HG03439 (cell line): ENCODE results near the gene LACC1.

Experiments
- ATAC-seq: cut with Tn5 transposase; IDR thresholded peaks from one replicate; pipeline ENCODE4 v1.9.1; 2021; ENCODE audit warnings: mild to moderate bottlenecking, moderate library complexity; ENCODE audit not compliant: unreplicated experiment

The LACC1 gene

DNA sequence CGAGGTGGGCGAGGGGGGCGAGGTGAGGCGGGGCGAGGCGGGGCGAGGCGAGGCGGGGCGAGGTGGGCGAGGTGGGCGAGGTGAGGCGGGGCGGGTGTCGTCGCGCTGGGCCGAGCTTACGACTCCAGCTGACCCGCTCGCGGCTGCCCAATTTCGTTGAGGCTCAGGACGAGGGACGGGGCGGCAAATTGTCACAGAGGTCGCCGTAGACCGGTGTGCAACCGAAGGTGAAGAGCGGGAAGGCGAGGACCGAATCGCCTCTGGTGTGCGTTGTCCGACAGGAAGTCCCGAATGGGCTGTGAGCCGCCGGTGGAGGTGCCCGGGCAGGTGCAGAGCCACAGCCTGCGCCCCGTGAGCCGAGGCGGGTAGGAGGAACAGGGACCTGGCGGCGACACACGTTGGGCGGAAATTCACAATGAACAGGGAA lies at the start of gene LACC1:
LACC1 (plus strand) TSS at position 150 of the 427 bp plus-strand sequence. CDS start 1,082 bp downstream, outside the sequence.
- ATAC-seq, result peak; percentile 40

DNA sequence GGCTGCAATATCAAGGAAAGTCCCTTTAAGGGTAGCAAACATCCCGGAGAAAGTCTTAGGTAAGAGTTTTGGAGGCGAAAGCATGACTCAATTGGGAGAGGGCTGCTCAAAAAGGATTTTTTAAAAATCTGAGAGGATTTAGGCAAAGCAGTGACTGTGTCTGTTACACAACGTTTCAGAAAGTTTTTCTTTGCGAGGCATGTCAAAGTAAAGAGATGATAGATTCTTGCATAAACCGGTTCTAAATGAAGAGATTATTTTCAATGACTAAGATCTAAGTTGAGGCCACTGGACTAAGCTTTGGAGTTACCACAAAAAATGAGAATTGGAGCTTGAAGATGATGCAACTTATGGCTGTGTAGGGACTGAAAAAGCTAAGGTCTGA lies 49.2 kb upstream of the LACC1 start:
- no peak for ATAC-seq

DNA sequence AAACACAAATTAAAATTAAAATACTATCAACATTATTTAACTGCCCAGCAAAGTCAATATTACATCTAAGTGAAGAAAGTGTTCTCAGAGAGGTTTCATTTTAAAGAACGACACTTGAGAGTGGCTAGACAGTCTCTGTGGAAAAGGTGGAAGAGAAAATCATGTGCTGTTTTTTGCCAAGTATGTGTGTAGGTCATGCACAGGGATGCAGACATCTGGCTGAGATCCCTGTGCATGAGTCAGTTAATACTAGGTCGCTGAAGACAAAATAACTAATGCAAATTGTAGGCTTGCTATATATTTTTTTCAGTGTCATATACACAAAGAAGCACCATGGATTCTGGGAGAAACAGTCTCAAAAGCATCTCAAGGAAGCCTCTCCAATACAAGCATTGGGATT lies 48.6 kb upstream of the LACC1 start:
- ATAC-seq, result no peak

DNA sequence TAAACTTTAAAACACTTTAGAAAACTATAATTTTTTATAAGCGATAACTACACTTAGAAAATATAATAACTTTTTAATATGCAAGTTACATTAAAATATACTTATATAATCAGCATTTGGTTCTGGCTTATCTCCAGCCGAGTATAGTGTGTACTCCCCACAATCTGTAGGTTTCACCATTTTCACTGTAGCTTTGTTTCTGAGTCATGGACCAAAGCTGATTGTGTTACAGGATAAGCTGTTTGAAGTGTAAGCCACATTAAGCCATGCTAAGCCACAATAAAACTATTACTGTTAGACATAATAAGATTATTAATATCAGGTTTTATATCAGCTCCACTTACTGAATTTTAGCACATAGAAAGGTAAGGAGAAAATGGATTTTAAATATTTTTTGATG lies 44.0 kb upstream of the LACC1 start:
- ATAC-seq, result no peak

DNA sequence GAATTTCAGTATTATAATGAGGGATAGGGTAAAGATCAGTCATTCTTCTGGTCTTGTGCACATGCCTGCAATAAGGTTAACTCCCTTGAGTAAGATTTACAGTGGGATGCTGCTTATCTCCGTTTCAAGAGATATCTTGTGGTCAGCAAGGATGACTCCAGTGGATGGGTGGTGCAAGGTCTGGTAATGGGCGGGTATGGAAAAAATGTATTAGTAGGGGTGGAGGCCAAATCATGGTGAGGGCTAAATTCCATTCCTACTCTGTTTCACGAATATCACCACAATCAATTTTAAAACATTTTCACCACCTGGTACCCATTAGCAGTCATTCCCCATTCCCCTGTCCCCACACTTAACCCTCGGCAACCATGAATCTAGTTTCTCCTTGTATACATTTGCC lies 40.8 kb upstream of the LACC1 start:
- no peak for ATAC-seq

DNA sequence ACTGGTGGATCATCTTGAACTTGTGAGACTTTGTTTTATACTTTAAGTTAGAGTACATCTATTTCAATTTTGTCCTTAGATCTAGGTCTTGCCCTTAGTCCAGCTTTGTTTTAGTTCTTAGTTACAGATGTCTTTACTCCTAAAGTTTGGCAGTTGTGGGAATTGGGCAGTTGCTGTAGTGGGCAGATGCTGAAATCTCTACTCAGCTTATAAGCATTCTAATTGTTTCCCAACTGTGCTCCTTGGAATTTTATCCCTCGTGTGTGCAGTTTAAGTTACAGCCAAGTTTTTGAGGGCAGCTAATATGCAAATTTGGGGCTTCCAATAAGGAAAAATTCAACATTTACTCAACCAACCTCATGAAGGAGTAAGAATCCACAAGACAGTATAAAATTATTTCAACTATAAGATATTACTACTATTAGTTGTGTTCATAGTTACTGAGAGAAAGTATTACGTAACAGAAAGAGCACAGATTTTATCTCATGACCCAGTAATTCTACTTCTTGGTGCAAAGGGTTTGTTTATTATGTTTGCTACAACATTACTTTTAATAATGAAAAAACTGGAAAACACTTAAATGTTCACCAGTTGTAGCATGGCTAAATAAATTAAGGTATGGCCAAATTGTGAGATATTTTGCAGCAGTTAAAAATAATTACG lies 33.1 kb upstream of the LACC1 start:
- ATAC-seq, result no peak

DNA sequence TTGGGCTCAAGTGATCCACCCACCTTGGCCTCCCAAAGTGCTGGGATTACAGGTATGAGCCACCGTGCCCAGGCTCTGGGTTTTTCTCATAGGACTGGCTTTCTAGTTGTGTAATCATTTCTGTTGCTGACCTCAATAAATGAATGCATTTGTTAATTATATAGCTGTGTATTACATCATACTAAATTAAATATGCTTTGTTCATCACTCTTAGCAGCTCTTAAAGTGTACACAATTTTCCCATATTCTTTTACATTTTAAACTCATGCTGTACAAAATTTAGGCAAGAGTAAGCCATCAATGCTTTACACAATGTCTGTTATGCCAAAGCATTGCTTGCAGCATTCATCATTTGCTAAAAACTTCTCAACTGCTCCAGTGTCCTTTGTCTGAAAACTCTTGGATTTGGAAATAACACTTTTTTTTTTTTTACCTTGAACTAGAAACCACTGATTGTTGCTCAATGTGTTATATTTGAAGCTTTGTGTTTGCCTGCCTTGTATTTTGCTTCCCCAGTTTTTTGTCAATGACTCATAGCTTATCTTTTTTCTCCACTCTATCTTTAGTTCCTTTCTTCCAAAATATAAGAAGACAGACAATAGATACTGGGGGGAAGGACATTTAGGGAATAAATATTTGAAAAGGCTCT lies 31.6 kb upstream of the LACC1 start:
- ATAC-seq, result no peak

DNA sequence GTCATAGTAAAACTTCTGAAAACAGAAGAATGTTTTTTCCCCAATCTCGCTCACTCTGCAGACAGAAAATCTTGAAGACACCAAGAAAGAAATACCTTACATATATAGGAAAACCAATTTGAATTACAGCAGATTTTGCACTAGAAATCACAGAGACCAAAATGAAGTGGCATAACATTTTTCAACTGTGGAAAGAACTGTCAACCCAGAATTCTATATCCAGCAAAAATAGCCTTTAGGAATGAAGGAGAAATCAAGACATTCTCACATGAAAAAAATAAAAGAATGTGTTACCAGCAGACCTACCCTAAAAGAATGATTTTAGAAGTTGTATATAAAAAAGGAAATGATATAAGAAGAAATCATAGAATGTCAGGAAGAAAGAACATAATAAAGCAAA lies 28.8 kb upstream of the LACC1 start:
- ATAC-seq, result no peak

DNA sequence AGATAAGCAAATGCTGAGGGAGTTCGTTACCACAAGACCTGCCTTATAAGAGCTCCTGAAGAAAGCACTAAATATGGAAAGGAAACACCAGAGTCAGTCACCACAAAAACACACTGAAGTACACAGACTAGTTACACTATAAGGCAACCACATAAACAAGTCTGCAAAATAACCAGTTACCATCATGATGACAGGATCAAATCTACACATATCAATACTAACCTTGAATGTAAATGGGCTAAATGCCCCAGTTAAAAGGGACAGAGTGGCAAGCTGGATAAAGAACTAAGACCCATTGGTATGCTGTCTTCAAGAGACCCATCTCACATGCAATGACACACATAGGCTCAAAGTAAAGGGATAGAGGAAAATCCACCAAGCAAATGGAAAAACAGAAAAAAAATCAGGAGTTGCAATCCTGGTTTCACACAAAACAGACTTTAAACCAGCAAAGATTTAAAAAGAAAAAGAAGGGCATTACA lies 26.7 kb upstream of the LACC1 start:
- no peak for ATAC-seq

DNA sequence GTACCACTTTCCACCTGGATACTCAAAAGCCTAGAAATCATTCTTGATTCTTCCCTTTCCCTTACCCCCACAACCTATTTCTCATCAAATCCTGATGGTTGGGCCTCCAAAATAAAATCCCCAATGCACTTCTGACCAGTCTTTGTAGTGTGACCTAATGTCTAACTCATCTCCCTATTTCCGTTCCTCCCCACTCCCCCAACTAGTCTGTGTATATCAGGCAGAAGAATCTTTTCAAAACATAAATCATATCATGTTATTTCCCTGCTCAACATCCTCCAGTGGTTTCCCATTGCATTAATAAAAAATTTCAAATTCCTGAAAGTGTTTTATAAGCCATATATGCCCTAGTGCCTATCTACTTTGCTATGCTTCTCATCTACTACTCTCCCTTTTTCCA lies 17.8 kb upstream of the LACC1 start:
- ATAC-seq, result no peak

DNA sequence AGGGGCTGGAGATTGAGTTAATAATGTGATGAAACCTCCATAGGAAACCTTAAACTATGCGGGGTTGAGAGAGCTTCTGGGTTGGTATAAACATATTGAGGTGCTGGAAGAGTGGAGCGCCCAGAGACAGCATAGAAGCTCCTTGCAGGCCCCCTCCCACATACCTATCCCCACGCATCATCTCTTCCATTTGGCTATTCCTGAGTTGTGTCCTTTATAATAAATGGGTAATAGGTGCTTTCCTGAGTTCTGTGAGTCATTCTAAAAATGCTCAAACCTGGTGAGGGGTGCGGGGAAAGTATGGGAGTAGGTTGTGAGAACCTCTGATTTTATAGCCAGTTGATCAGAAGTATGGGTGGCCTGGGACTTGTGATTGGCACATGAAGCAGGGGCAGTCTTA lies 14.8 kb upstream of the LACC1 start:
- ATAC-seq, result no peak

DNA sequence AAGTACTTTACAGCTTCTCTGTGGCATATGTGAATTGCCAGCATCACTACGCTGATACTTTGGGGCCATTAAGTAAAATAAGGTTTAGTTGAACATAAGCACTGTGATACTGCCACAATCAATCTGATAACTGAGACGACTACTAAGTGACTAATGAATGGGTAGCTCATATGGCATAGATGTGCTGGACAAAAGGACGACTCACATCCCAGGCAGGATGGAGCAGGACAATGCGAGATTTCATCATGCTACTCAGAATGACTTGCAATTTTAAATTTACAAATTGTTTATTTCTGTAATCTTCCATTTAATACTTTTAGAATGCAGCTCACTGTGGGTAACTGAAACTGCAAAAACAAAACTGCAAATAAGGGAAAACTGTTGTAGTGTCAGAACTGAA lies 13.8 kb upstream of the LACC1 start:
- no peak for ATAC-seq

DNA sequence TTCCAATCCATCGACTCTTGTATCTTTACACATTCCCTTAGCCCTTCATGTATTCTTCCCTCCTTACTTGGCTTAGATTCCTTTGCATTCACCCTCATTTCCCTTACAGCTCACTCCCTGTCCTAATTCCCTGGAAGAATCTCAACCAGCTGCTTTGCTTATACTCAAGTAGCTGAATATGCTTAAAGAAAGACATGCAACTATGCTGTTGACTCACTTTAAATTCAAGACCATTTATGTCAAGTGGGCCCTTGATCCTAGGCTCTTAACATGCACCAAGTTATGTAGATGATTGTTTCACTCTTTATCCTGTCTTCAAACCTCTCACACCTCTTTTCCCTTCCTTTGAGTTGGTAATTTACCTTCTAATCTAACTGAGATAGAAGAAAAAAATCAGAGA lies 7.5 kb upstream of the LACC1 start:
- no peak for ATAC-seq

DNA sequence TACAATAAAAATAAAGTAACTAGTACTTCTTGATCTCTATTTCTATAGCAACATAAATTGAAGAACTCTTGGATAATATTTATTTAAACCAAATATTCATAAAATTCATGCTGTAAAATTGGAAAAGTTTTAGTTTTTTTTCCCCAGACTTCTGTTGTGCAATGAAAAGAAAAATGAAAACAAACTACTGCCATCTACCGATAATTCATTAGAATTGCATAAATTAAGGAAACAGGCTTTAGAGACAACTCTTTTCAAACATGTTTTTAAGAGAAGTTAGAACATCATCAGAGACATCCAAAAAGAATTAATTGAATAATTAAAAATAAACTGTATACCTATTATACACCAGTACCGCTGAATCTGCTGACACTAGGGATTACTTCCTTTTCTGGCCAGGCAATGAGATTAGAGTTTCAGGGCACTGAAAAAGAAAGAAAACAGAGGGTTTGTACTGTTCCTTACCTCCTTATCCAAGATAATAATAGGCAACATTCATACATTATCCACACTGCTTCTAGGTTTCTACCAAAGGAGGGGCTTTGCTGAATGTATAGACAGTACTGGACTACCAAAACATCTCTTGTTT lies 5.1 kb upstream of the LACC1 start:
- ATAC-seq, result no peak

DNA sequence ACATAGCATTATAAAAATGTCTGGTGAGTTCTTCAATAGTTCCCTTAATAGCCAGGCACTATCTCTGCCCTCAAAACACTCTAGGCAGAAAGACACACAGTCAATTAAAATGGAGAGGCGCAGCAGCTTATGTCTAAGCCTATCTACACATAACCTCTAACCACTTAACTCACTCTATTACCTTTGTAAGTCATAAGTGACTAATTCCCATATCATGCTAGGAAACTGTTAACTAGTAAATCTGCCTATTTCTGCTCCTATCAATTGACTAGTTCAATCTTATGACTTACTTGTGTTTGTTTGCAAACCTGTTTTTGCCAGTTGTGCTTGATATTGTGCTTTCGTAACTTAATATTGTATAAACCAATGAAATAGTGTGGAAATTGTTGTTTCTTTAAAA lies 3.3 kb upstream of the LACC1 start:
- ATAC-seq, result no peak

DNA sequence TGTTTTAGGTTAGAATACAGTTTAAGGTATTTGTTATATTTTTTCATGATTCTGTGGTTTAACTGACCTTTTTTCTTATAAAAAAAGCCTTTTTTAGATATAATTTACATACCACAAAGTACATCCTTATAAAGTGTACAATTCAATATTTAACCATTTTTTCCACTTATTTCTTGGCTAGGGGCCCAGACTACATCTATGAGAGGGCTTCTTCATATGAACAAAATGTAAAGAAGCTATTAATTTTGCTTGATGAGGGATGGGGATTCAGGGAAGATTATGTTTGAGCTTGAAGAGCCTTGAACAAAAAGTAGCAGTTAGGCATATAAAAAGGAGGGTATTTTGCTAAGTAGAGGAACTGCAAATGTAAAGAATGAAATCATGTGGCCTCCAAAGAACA lies 2.4 kb upstream of the LACC1 start:
- ATAC-seq, result no peak

DNA sequence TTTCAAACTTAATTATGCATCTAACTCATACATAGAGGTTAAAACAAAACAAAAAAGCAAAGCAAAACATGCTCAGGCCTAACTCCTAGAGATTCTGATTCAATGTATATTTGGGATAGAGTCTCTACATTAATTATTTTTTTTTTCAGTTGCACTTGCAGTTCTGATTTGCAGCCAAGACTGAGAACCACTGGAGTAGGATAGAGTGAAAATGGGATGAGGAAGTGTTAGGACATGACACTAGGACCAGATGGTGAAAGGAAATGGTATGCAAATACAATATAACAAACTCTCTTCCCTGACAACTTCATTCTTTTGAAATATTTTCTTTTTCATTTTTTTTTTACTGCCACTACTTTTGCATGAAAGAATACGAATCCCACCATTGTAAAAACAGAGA lies 1.9 kb upstream of the LACC1 start:
- no peak for ATAC-seq

DNA sequence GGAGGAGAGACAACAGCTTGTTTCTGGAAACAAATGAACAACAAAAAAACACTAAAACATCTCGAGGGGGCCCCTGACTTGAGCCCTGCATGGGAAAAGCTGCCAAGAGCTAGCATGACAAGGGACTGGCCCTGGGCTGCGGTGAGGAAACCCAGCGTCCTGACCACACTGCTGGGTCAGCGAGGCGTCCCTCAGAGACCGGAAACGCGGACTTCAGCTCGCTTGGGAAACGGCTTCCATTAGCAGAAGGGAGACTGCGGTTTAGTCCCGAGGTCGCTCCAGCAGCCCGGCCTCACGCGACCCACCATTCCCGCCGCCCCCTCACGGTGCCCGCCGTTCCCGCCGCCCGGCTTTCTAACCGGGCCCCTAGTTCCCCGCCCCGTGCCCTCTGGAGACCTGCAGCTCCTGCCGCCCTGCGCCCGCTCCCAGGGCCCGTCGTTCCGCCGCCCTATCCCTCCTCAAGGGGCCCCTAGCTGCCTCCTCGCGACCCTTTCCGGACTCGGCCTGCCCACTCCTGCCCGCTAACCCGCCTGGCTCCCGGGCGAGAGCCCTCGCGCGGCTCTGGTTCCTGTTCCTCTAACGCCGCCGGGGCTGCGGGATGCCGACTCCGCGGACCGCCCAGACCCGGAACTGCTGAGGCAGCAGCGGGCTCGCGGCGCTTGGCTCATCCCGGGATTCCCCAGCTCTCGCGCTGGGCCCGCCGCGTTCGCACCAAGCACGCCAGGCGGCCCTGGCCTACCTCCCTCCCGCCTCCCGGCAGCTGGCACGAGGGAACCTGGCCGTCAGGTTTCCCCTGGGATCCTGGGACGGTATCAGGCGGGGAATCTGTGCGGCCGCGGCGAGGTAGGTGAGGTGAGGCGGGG lies 581 bp upstream of the LACC1 start, which contains the start of gene CCDC122:
CCDC122 (minus strand) TSS at position 849 of the 863 bp plus-strand sequence. CDS start 10,364 bp downstream, outside the sequence.
- ATAC-seq, result peak; percentile 82

DNA sequence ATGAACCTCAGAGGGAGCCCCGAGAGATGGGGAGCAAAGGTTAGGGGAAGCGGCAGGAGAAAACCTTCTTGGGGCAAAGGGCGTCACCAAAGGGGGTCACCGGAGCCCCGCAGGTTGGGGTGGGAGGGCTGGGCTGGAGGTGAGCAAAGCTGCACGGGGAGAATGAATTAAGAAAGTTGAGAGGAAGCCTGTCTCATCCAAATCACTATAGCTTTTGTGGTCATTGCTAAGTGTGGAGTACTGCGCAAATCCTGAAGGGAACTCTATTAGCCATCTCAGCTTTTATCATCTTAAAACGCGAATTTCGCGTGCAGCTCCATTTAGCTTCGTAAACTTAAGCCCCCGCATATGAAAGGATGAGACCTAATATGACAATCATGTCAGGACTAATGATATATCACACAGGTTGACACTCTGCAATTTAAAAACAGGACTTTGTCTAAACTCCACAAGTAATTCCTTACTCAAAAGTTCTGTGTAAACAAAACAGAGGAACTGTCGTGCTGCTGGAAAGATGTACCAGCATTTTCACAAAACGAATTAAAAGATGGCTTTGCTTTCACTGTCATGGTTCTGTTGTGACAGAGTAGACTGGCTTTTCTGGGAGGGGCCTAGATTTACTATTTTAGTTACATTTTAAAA lies 631 bp downstream of the LACC1 start:
- no peak for ATAC-seq

DNA sequence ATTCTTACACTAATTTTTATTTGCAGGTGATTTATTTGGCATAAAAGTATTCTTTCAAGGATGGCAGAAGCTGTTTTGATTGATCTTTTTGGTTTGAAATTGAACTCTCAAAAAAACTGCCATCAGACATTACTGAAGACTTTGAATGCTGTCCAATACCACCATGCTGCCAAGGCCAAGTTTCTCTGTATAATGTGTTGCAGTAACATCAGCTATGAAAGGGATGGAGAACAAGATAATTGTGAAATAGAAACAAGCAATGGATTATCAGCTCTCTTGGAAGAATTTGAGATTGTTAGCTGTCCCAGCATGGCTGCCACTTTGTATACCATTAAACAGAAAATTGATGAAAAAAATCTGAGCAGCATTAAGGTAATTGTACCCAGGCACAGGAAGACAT lies 1.2 kb downstream of the LACC1 start:
- ATAC-seq, result no peak

DNA sequence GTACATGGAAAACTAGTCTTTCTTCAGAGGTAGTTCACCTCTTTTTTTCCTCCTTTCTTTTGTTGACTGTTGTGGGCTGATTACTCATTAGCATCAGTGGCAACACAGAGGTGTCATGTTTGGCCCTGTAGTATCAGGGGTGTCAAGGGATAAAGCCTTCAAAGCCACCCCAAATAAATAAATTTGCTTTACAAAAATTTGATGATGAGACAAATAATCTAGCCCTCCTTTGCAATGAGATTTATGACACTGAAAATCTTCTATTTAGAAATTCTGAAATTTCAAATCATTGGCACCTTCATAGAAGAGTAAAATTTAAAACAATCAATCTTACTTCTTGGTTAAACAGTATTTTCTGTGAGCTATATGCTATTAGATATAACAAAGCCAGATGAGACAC lies 1.9 kb downstream of the LACC1 start:
- ATAC-seq, result no peak
